ENCODE data around the gene NPAS1.
"Not testable (repeated sequence)": the region's sequence is repeated elsewhere in the genome, so short reads cannot be mapped to it uniquely, and the experiment has no call there.

NPAS1 gene

DNA sequence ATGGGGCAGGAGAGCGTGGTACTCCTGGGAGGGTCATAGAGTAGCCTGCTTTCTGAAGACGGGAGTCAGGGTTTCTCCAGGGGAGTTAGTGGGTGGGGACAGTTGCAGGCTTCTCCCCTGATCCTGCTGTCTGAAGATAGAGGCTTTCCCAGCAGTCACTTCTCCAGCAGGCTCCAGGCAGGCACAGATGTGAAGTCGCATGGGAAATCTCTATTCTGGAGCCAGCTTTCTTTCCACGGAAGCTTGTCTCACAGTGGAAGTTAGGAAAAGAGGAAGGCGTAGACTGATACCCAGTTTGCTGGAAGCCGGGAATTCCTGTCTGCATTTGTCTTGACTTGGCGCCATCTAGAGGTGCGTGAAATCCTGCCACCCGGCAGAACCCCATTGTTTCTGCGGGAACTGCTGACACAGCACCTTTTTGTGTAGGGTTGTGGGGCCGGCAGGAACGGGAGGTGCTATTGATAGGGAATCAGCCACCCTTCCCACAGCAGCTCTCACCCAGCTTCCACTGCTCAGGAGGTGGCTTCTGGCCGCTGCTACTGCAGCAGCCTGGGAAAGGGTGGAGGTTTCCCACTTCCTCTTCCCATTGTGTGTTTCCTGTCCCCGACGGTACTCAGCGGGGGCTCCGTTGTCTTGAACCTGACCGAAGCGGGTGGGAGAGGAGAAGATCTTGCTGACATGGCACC, 28.5 kb upstream of the NPAS1 start:
- DNase-seq: peak; percentile 25 to 87 (median 69)

DNA sequence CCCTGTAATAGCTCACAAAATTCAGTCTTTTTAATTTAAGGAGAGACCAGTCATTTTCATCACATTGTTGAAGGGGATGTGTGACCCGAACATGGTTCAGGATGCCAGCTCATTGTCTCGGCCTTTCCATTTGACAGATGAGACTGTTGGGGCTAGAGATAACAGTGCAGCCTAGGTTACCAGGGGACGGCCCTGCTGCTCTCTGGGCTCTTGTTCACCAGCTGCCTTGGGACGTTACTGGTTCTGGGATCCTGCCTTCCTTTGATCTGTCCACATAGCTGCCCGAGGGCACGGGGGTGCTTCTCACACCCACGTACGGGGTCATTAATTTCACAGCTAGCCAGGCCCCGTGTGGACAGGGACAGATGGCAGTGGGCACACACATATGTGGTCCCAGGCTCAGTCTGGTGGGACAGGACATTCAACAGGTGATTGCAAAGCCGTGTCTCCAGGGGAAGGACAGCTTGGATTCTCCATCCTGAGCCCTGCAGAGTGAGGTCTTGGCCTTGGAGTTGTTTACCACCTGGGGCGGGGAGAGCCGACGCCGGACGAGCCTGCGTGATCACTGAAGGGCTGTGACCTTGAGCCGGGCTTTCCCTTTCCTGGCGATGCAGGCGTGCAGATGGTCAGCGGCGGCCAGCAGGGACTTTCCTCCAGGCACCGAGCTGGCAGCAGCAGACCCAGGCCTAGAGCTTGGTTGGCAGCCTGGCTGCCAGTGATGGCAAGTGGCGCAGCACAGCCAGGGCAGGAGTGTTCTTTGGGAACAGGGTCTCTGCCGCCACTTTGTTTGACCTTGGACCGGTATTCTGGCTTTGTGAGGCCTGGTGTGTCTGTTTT, 26.7 kb upstream of the NPAS1 start:
- DNase-seq: no peak

DNA sequence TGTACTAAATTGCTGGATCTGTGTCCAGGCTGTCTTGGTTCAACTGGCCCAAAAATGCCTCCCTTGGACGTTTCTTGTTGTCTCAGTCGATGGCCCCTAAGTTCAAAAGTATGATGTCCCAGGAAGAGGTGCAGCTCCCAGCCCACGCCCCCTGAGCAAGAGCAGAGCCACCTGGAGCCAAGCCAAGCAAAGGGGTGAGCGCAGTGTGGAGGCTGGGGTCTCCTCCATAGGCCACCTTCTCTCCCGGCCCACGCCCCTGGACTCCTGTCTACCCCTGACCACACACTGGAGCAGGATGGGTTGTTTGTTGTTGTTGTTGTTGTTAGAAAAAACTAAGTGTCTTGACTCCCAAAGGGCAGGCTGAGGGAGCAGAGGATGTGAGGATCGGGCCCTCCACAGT, 26.0 kb upstream of the NPAS1 start:
- no peak for DNase-seq

DNA sequence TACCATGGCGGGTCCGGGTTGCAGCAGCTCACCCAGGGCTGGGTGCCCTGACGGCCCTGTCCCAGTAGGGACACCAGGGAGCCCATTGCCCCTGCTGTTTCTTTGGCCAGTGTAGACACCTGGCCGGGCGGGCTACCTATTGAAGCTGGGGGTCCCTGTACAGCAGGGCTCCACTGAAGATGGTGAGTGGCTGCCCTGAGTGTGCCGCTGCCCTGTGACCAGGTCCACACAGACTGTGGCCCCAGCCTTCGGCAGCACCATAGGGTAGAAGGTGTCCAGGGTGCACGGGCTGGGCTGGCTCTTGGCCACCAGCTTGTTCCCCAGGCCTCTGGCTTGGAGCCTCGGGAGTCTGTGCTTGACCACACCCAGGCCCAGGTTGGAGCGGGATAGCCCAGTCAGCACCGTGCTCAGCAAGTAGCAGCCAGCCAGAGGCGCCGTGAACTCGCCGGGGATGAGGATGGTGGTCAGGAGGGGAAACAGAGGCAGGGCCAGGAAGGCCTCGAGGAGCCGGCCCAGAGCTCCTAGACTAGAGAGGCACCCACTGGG, 25.4 kb upstream of the NPAS1 start:
- no peak for DNase-seq

DNA sequence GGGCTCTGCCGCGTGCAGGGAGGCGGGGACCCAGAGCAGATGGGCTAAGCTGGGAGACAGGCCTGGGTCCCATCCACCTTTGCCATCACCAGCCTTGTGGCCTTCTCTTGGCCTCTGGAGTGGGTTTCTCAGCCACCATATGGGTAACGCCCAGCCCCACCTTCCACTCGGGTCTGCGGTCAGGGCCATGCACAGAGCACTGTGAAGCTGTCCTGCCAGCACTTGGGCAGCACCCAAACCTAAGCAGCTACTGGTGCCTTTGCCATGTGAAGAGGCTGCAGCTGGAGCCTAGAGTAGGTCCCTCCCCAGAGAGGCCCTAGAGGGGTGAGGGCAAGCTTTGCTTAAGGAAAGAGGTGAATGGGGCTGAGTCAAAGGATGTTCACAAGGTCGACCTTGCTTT, 24.1 kb upstream of the NPAS1 start:
- DNase-seq: no peak

DNA sequence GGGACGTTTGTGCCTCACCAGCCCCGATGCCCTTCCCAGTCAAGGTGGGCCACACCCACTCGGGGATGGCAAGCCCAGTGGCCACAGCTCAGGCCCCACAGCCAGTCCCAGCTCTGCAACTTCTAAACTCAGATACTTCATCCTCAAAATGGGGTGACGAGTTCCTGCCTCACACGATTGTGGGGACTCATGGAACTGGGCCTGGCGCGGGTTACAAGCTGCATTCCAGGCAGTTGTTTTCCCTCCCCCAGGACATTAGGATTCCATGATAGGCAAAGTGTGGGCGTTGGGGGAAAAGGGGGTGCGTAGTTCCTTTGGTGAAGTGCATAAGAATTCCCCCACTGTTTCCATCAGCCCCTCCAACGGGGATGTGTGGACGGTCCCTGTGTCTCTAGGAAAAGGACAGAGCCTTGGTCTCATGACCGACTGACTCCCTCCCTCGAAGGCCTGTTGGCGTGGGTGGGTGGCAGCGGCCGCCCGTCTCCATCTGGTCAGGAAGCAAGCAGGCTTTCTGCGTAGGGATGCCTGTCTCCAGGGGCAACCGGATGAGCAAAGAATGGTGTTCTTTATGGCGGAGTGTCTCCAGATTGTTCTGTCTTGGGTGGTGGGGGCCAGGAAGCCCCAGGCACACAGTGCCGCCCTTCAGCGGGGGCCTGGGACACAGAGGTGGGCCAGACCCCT, 21.1 kb upstream of the NPAS1 start:
- peak in 35 of 51 donors; percentile 13 to 76 (median 39) for DNase-seq

DNA sequence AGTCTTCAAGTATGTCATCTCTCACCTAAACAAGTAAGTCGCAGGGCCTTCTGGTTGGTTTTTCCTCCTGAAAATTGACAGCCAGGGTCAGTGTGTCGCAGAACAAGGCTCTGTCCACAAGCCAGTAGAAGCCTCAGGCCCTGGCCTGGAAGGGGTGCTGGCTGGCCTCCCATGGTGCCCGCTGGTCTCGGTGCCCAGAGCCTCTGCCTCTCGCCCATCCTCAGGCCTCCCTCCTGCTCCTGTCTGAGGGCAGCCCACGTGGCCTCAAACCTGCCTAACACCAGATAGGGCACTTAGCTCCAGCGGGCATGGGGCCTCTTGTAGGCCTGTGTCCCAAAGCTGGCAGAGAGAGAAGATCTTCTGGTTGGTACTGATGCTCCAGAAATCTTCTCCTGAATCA, 20.3 kb upstream of the NPAS1 start:
- no peak for DNase-seq

DNA sequence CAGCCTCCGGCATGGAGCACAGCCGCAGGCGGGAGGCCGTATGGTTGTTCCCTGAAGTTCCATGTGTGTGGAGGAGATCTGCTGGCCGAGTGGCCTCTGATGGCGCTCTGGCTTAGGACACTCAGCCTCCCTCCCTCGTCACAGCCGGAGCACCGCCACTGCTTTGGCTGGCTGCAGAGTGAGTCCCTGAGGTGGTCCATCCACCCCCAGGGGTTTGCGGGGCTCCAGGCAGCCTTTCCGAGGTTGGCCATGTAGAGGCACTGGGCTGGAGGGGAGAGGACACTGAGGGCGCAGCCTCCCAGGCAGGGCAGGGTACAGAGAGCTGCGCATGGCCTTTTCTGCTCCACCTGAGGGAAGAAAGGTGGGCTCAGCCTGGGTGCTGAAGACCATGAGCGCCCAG, 19.8 kb upstream of the NPAS1 start:
- DNase-seq: no peak

DNA sequence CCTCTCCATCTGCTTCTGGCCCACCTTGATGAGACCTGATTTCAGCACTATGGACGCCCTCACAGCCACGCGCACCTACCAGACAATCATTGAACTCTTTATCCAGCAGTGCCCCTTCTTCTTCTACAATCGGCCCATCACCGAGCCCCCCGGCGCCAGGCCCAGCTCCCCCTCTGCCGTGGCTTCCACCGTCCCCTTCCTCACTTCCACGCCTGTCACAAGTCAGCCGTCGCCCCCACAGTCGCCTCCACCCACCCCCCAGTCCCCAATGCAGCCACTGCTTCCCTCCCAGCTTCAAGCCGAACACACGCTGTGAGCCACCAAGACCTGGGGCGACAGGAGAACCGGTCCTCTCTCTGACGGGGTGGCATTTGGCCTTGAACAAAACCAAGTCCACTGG, 19.3 kb upstream of the NPAS1 start:
- no peak for DNase-seq

DNA sequence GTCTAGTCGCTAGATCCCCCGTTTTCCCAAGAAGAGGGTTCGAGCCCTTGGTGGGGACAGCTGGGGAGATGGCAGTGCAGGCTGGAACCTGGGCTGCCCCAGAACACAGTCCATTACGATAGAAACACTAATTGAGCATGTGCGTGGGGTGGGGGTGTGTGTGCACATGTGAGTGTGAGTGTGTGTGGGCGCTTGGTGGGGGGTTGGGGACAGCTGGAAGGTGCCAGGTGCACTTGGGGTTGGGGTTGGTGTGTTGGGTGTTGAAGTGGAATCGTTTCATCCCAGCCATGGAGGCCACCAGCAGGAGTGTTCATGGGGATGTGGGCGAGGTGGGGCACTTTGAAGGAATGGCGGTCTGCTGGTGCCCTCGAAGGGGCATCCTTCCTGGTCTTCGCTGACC, 18.1 kb upstream of the NPAS1 start:
- DNase-seq: no peak

DNA sequence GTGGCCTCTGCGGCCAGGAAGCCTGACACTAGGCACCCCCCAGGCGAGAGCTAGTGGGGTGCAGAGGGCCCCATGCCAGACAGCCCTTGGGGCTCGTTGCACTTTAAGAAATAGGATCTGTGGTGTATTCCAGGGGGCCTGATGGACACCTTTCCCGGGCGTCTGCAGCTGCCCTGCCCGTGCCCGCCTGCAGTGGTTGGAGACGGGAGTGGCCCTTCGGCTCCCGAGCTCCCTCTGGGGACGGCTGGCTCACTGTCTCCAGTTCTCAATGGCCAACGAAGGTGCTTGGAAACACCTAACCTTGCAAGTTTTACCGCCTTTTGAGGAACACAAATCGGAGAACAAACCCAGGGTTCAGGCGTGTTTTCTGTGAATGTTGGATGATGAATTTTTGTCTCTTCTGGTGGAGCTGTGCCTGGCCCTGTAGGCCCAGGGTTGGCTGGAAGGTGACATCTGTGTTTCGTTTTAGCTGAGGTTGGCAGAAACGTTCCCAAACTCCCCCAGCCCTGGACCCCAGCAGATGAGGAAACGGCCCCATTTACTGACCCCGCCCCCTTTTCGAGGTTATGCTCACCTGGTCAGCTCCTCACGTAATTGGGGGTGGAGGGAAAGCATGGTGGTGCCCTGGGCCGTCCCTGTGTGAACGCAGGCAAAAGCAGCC, 17.4 kb upstream of the NPAS1 start:
- DNase-seq: no peak

DNA sequence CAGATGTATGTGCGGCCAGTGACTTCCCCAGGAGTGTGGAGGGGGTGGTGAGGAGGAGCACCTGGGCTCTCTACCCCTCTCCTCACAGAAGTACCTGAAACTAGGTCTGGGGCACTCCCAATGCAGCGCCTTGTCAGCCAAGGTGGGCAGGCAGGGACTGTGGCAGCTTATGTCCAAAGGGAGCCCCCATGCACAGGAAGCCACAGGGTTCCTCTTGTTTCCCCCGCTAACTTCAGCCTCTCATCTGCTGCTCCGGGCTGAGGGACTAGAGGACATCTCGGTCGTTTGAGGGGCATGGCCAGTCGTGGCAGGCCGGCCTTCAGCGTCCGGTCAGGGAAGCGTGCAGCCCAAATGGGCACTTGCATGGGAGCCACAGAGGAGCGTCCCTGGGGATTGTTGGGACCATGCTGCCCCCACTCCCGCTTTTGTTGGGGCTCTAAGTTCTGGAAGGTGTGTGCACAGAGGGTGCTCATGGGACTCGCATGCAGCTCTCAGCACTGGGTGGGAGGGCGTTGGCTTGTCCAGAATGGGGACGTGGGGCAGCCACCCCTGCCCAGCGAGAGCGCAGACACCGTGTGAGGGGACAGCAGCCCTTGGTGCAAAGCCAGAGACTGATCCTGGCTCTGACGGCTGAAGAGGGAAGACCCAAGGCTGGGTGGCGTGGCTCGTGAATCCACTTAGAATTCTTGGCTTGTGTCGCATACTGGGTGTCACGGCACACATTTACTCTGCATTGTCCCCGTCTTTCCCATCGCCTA, 16.6 kb upstream of the NPAS1 start:
- no peak for DNase-seq

DNA sequence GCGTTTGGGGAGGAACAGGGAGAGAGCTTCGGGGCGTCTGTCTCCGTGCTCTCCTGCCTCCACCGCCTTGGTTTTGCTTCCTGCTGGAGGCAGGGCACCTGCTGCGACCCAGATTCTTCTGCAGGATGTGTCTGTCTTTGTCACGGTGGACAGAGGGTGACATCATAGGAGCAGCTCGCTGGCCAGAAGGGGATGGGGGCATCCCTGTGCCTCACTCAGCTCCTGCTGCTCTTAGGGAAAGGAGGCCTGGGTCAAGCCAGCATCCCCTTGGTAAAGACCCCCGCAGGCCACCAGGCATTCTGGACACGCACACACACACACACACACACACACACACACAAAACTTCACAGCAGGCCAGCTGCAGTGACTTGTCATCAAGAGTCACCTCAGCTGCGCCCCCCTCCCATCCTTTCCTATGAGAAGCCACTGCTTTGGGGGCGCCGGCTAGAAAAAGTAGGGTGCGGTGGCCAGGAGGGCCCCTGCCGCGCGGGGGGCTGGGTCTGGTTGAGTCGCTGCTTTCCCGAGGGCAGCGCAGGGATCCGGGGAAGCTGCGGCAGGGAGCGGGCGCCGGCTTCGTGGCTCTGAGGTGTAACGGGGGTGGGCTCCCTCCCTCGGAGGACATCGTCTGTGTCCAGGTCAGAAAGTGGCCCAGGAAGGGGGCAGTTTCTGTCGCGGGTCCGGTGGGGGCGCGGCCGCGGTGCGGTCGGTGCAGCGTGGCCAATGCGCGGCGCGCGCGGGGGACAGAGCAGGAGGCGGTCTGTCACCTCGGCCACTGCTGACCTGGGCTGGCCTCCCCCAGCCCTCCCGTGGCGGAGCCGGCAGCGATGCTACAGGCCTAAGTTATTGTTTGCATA, 15.8 kb upstream of the NPAS1 start:
- DNase-seq: peak in 1 of 51 donors; percentile 46

DNA sequence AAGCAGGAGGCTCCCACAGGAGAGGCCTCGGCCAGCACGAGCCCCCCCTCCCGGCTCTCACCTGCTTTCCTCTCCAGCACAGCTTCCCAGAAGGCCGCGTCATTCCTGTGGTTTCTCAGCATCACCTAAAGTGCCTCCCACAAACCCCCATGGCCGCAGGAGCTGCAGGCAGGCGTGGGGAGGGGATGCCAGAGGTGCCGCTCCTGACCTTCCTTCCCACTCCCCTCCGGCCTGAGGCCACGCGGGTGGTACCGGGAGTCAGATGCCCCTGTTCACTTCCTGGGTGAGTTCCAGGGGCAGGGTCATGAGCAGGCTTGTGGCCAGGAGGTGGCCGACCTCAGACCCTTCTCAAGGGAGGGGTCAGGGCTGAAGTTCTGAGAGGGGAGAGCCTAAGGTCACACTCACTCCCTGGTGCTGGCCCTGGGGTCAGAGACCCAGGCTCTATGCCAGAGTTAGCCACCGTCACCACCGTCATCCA, 14.4 kb upstream of the NPAS1 start:
- DNase-seq: no peak

DNA sequence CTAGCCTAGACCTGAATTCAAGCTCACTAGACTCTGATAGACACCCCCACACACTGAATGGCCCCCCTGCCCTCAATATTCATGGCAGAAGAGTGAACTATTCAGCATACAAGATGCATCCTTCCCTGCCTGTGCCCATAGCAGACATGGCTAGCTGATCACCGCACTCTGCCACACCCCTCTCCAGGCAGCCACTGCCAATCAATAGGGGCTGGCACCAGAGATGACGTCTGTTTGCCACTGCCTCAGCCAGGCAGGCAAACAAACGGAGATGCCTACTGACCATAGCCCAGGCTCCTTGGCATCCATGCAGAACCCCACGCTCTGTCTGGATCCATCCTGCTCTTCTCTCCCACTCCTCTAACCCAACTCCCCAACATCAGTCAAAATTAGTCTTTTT, 13.8 kb upstream of the NPAS1 start:
- no peak for DNase-seq

DNA sequence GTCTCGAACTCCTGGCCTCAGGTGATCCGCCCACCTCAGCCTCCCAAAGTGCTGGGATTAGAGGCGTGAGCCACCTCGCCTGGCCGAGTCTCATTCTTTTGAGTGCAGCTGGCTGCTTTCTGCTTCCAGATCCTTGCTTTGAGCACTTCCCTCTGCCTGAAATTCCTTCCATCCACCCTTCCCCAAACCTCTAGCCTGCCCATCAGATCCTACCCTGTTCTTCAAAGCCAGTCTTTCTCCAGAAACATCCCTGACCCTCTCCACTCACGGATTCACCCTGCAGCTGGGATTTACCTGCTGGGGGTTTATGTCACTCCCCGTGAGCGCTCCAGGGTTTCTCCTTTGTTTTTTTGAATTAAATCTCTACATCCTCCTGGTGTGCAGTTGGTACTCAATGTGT, 13.1 kb upstream of the NPAS1 start:
- DNase-seq: no peak

DNA sequence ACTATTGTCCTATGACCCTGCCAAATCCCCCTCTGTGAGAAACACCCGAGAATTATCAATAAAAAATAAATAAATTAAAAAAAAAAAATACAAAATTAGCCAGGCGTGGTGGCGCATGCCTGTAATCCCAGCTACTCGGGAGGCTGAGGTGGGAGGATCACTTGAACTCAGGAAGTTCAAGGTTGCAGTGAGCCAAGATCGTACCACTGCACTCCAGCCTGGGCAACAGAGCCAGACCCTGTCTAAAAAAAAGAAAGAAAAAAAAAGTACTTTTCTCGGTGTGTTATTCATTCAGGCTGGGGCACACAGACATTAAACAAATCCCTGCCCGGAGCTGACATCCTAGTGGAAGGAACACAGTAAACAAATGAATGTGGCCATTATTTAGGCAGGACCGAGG, 9.1 kb upstream of the NPAS1 start:
- DNase-seq: not testable (repeated sequence)

DNA sequence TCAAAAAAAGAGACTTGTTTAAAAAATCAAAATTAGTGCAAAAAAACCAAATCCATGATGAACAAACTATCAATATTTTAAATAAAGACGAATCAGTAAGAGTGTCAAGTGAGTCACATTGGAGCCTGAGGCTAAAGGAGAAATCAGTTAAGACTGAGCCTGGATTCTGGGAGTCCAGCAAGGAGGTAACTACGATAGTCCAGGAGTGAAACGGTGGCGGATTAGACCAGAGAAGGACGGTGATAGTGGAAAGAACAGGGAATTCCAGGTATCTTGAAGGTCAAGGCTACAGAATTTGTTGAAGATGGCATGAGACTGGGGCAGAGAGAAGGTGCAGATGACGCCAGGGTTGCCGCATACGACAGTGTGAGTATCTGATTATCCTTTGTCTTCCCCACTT, 7.0 kb upstream of the NPAS1 start:
- DNase-seq: no peak

DNA sequence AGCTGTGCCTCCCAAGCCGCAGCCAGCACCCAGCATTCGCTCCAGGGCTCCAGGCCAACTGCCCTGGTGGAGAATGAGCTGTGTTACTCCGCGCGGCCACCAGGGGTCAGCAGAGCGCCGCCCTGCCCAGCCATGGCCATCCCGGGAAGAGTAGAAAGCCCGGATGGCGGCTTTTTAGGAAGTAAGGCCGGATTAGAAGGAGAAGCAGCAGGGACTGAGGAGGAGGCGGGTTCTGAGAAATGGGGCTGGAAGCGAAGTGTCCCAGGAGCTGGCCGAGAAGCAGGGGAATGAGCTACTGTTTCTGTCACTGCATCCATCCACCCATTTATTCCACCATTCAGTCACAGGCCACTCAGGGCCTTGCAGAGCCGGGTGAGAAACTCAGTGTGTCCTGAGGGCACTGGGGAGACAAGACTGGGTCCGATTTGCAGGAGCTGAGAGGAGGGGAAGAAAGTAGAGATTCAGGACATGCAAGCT, 6.6 kb upstream of the NPAS1 start:
- DNase-seq: peak; percentile 20 to 89 (median 64)

DNA sequence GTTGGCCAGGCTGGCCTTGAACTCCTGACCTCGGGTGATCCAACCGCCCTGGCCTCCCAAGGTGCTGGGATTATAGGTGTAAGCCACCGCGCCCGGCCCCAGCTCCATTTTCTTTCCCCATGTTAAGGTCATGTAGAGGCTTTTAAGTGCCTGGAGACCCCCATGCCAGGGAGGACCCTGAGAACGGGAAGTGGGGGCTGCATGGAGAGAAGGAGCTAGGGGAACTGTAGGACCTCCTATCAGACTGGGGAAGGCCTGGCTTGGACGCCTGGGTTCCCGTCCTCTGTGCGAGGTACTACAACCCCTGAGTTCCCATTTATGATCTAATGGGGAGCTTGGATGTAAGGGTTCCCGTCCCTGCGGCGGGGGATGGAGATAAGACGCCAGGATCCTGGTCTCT, 714 bp upstream of the NPAS1 start:
- DNase-seq: no peak
